Stomach (tissue), 4 donors: Measurements from ENCODE around the gene CARD11.

ENCODE experiments used
- CTCF ChIP-seq, 7 experiments: fragments of 450-650 bp in 4 of 7; fragments of 200-600 bp in 3 of 7; sonication (generic) in 3 of 7; IDR thresholded peaks; one replicate each; pipeline ENCODE4 v1.5.1; 2016 to 2019; ENCODE audit warnings: antibody characterized with exemption in 7 of 7, control low read depth in 2 of 7, mild to moderate bottlenecking in 1 of 7
- POLR2A ChIP-seq, 4 donors: fragments of 450-650 bp; IDR thresholded peaks; one replicate each; pipeline ENCODE4 v1.6.1; 2016; ENCODE audit warnings: antibody characterized with exemption in 4 of 4, control low read depth in 2 of 4, mild to moderate bottlenecking in 1 of 4, moderate library complexity in 1 of 4
- POLR2AphosphoS5 ChIP-seq, 3 donors: sonication (generic); formaldehyde crosslinking; IDR thresholded peaks; one replicate each; pipeline ENCODE4 v1.6.1; 2016; ENCODE audit warnings: antibody characterized with exemption in 3 of 3

- no peak for TF ChIP-seq POLR2AphosphoS5 (IDR thresholded peaks at IDR 0.05)
- no peak for TF ChIP-seq CTCF (IDR thresholded peaks at IDR 0.05)
- no peak for TF ChIP-seq POLR2A (IDR thresholded peaks at IDR 0.05)
Observed at GRCh38 chr7:2983586-2983985, 60.1 kb downstream of the CARD11 start.
